Measurements from ENCODE around the gene ATP12A. TPM values are rescaled to one million over a fixed set of nuclear protein-coding genes. Genes with fewer than 3 reads are reported as not detected.

Gene ATP12A
- total RNA-seq, 1 donor from 2014 or later: not detected

GRCh38 chr13:24652359-24652758, 27.8 kb upstream of the ATP12A start:
- Histone ChIP-seq H3K36me3 (no peaks in the 10 kb centered on the region), H3K9me3 (no peaks in the 10 kb centered on the region), H3K27me3 (no peaks in the 10 kb centered on the region), H3K27ac (no peak overlapping the region), H3K4me1 (no peaks in the 10 kb centered on the region), H3K4me3 (no peak overlapping the region)
- TF ChIP-seq POLR2A (IDR thresholded peaks at IDR 0.05) (no peak), POLR2AphosphoS5 (IDR thresholded peaks at IDR 0.05; ENCODE audit: insufficient read depth in 1 of 2, low read depth in 1 of 2) (no peak), CTCF (IDR thresholded peaks at IDR 0.05) (no peak)
- intact Hi-C loops (cut with DNase I): no loop called here
- DNase-seq (ENCODE audit: extremely low spot score in 2 of 2): no peak

- intact Hi-C loops (cut with DNase I): no loop called here
- Histone ChIP-seq H3K9me3 (no peaks in the 10 kb centered on the region), H3K27me3 (no peaks in the 10 kb centered on the region), H3K27ac (no peak overlapping the region), H3K4me3 (no peak overlapping the region), H3K4me1 (no peaks in the 10 kb centered on the region), H3K36me3 (no peaks in the 10 kb centered on the region)
- no peak for DNase-seq (ENCODE audit: extremely low spot score in 2 of 2)
- TF ChIP-seq POLR2A (IDR thresholded peaks at IDR 0.05): no peak
- no peak for TF ChIP-seq CTCF (IDR thresholded peaks at IDR 0.05)
- no peak for TF ChIP-seq POLR2AphosphoS5 (IDR thresholded peaks at IDR 0.05; ENCODE audit: insufficient read depth in 1 of 2, low read depth in 1 of 2)
Observed at GRCh38 chr13:24654741-24655140, 25.5 kb upstream of the ATP12A start.

DNA sequence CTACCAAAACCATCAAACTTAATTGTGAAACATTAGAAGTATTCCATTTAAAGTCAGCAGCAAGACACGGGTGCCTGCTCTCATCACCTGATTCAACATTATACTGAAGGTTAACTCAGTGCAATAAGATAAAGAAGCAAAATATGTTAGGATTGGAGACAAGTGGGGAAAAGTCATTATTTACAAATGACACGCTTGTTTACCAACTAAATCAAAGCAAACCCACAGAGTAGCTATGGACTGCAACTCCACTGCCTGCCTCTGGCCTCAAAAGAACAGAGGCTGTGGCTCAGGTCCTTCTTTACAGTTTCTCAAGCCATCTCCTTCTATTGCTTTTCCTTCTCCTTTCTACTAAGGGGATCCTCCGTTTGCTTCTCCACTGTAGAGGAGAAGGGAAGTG, 21.0 kb upstream of the ATP12A start:
- H3K27me3 ChIP-seq: no peaks in the 10 kb centered on the region
- H3K27ac ChIP-seq: no peak overlapping the region
- H3K9me3 ChIP-seq: no peaks in the 10 kb centered on the region
- no peaks in the 10 kb centered on the region for H3K4me1 ChIP-seq
- H3K4me3 ChIP-seq: no peak overlapping the region
- DNase-seq (ENCODE audit: extremely low spot score in 2 of 2): no peak
- intact Hi-C loops (cut with DNase I): no loop called here
- TF ChIP-seq POLR2A (IDR thresholded peaks at IDR 0.05): no peak
- TF ChIP-seq CTCF (IDR thresholded peaks at IDR 0.05): no peak
- no peak for TF ChIP-seq POLR2AphosphoS5 (IDR thresholded peaks at IDR 0.05; ENCODE audit: insufficient read depth in 1 of 2, low read depth in 1 of 2)
- no peaks in the 10 kb centered on the region for H3K36me3 ChIP-seq

DNA sequence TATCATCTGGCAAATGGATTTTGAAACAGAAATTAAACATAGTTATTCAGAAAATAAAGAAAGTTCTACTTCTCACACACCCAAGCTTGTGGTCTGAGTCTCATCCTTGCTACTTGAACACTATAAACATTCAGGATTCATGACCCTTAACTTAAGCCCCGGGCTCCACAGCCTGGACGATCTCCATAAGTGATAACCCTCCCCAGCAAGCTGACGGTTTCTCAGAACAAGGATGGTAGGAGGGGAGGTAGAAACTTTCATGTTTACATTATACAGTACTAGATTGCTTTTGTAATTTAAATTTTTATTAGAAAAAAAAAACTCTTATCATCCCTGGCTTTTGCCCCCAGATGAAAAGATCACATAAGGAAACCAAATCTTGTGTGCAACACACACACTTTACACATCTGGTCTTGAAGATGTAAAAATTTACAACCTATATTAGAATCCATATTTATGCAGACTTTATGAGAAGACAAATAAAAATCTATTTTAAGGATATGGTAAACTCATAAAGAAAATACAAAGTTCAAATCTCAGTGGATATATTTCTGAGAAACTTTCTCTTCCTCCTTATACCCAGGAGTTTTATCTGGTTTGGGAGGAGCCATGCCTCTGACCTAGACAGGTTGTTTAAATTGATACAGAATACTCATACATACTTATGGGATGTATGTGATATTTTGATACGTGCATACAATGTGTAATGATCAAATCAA, 20.0 kb upstream of the ATP12A start:
- Histone ChIP-seq H3K27ac (no peak overlapping the region), H3K9me3 (no peaks in the 10 kb centered on the region), H3K4me3 (no peak overlapping the region), H3K4me1 (no peaks in the 10 kb centered on the region), H3K27me3 (no peaks in the 10 kb centered on the region), H3K36me3 (no peaks in the 10 kb centered on the region)
- TF ChIP-seq POLR2A (IDR thresholded peaks at IDR 0.05): no peak
- TF ChIP-seq POLR2AphosphoS5 (IDR thresholded peaks at IDR 0.05; ENCODE audit: insufficient read depth in 1 of 2, low read depth in 1 of 2): no peak
- no peak for TF ChIP-seq CTCF (IDR thresholded peaks at IDR 0.05)
- no peak for DNase-seq (ENCODE audit: extremely low spot score in 2 of 2)
- intact Hi-C loops (cut with DNase I): no loop called here

DNA sequence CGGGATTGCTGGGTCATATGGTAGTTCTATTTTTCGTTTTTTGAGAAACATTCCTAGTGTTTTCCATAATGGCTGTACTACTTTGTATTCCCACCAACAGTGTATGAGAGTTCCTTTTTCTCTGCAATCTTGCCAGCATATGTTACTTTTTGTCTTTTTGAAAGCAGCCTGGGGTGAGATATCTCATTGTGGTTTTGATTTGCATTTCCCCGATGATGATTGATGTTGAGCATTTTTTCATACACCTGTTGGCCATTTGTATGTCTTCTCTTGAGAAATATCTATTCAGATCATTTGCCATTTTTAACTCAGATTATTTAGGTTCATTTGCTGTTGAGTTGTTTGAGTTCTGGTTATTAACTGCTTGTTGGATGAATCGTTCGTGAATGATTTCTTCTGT, 18.5 kb upstream of the ATP12A start:
- no peak for TF ChIP-seq POLR2AphosphoS5 (IDR thresholded peaks at IDR 0.05; ENCODE audit: insufficient read depth in 1 of 2, low read depth in 1 of 2)
- no peak for TF ChIP-seq POLR2A (IDR thresholded peaks at IDR 0.05)
- no peak for TF ChIP-seq CTCF (IDR thresholded peaks at IDR 0.05)
- no peaks in the 10 kb centered on the region for H3K27me3 ChIP-seq
- intact Hi-C loops (cut with DNase I): no loop called here
- no peak overlapping the region for H3K4me3 ChIP-seq
- H3K36me3 ChIP-seq: no peaks in the 10 kb centered on the region
- H3K4me1 ChIP-seq: no peaks in the 10 kb centered on the region
- DNase-seq (ENCODE audit: extremely low spot score in 2 of 2): no peak
- no peak overlapping the region for H3K27ac ChIP-seq
- no peaks in the 10 kb centered on the region for H3K9me3 ChIP-seq

Measured in vagina (tissue), 2 donors.